Uterus (tissue), 4 donors: ENCODE measurements around the gene COPA. TPM values are rescaled to one million over a fixed set of nuclear protein-coding genes. Genes with fewer than 3 reads are reported as not detected.

Experiments
- DNase-seq, 2 donors: peaks; one replicate each; pipeline ENCODE4 v3.0.0-alpha.2; 2019 to 2020
- H3K27ac ChIP-seq, 2 donors: fragments of 200-600 bp; sonication (generic); 1 replicate in 1 of 2; 2 replicates in 1 of 2; pipeline ENCODE4 v1.5.1; 2016 to 2018
- H3K27me3 ChIP-seq, 2 donors: fragments of 200-600 bp; sonication (generic); one replicate each; pipeline ENCODE4 v1.5.1; 2018 to 2019; ENCODE audit warnings: control low read depth in 1 of 2
- H3K36me3 ChIP-seq, 2 donors: fragments of 200-600 bp; sonication (generic); one replicate each; pipeline ENCODE4 v1.5.1; 2019; ENCODE audit warnings: control low read depth in 1 of 2
- H3K4me1 ChIP-seq, 2 donors: fragments of 200-600 bp; sonication (generic); one replicate each; pipeline ENCODE4 v1.5.1; 2018 to 2019; ENCODE audit warnings: control low read depth in 1 of 2
- H3K4me3 ChIP-seq, 2 donors: fragments of 200-600 bp; sonication (generic); 1 replicate in 1 of 2; 2 replicates in 1 of 2; pipeline ENCODE4 v1.5.1; 2018 to 2019; ENCODE audit warnings: mild to moderate bottlenecking in 1 of 2
- H3K9me3 ChIP-seq, 2 donors: fragments of 200-600 bp; sonication (generic); one replicate each; pipeline ENCODE4 v1.5.1; 2019; ENCODE audit warnings: control low read depth in 1 of 2
- CTCF ChIP-seq, 4 experiments: fragments of 200-600 bp in 2 of 4; fragments of 450-650 bp in 2 of 4; sonication (generic) in 2 of 4; IDR thresholded peaks; one replicate each; pipeline ENCODE4 v1.5.1; 2016 to 2019; ENCODE audit warnings: antibody characterized with exemption in 4 of 4, mild to moderate bottlenecking in 2 of 4, moderate library complexity in 1 of 4
- POLR2A ChIP-seq, 2 donors: fragments of 450-650 bp; IDR thresholded peaks; one replicate each; pipeline ENCODE4 v1.6.1; 2016; ENCODE audit warnings: antibody characterized with exemption in 2 of 2, mild to moderate bottlenecking in 1 of 2, moderate library complexity in 1 of 2
- intact Hi-C: fragments of 100-400 bp; cut with DNase I; formaldehyde crosslinking; loops from one replicate; pipeline ENCODE4 v1.15.1; 2023; ENCODE audit warnings: low total_unique reads
- total RNA-seq, 4 donors: library from RNA; depleted of rRNA in 3 of 4; stranded (reverse); fragments of >200 nt in 3 of 4; gene quantifications; one replicate each; pipeline versions ENCODE4 v1.1.0 to v1.2.4, GENCODE V29; 2014 to 2023
- donor health status: DM: yes; HTN: yes; CAD: no.

The COPA gene
- total RNA-seq, 4 donors from 2014 or later, result 71.2 to 211 (median 130) TPM

- H3K9me3 ChIP-seq, result peaks cover 0 to 5% of the 10 kb centered on the region in 2 donors
- intact Hi-C loops, result no loop called here
- no peaks in the 10 kb centered on the region for H3K27me3 ChIP-seq
- no peaks in the 10 kb centered on the region for H3K36me3 ChIP-seq
- no peak for DNase-seq
- H3K4me1 ChIP-seq, result no peaks in the 10 kb centered on the region
- H3K4me3 ChIP-seq, result no peak overlapping the region
- no peak for TF ChIP-seq CTCF (IDR thresholded peaks at IDR 0.05)
- TF ChIP-seq POLR2A (IDR thresholded peaks at IDR 0.05), result no peak
- H3K27ac ChIP-seq, result no peak overlapping the region
Measured at GRCh38 chr1:160315359-160315758, 27.7 kb downstream of the COPA start.

- Histone ChIP-seq H3K9me3 (no peaks in the 10 kb centered on the region), H3K27me3 (no peaks in the 10 kb centered on the region), H3K4me1 (no peaks in the 10 kb centered on the region), H3K4me3 (no peak overlapping the region), H3K36me3 (no peaks in the 10 kb centered on the region), H3K27ac (no peak overlapping the region)
- TF ChIP-seq POLR2A (IDR thresholded peaks at IDR 0.05), result no peak
- TF ChIP-seq CTCF (IDR thresholded peaks at IDR 0.05), result no peak
- intact Hi-C loops, result no loop called here
- no peak for DNase-seq
Measured at GRCh38 chr1:160309571-160309970, 33.5 kb downstream of the COPA start.

GRCh38 chr1:160309185-160309557, 33.9 kb downstream of the COPA start:
- no peak for TF ChIP-seq CTCF (IDR thresholded peaks at IDR 0.05)
- no peak for TF ChIP-seq POLR2A (IDR thresholded peaks at IDR 0.05)
- no peaks in the 10 kb centered on the region for H3K9me3 ChIP-seq
- no peaks in the 10 kb centered on the region for H3K4me1 ChIP-seq
- DNase-seq, result no peak
- H3K36me3 ChIP-seq, result no peaks in the 10 kb centered on the region
- intact Hi-C loops, result no loop called here
- no peaks in the 10 kb centered on the region for H3K27me3 ChIP-seq
- H3K4me3 ChIP-seq, result no peak overlapping the region
- H3K27ac ChIP-seq, result no peak overlapping the region

GRCh38 chr1:160308451-160309184, 34.4 kb downstream of the COPA start:
- Histone ChIP-seq H3K4me1 (no peaks in the 10 kb centered on the region), H3K27ac (no peak overlapping the region), H3K4me3 (no peak overlapping the region), H3K36me3 (no peaks in the 10 kb centered on the region), H3K9me3 (no peaks in the 10 kb centered on the region), H3K27me3 (no peaks in the 10 kb centered on the region)
- DNase-seq, result no peak
- TF ChIP-seq POLR2A (IDR thresholded peaks at IDR 0.05) (no peak), CTCF (IDR thresholded peaks at IDR 0.05) (no peak)
- intact Hi-C loops, result no loop called here

- Histone ChIP-seq H3K36me3 (no peaks in the 10 kb centered on the region), H3K27me3 (no peaks in the 10 kb centered on the region), H3K9me3 (no peaks in the 10 kb centered on the region), H3K4me3 (no peak overlapping the region), H3K27ac (no peak overlapping the region), H3K4me1 (no peaks in the 10 kb centered on the region)
- DNase-seq, result no peak
- intact Hi-C loops, result no loop called here
- TF ChIP-seq POLR2A (IDR thresholded peaks at IDR 0.05) (no peak), CTCF (IDR thresholded peaks at IDR 0.05) (no peak)
Measured at GRCh38 chr1:160307118-160307791, 35.8 kb downstream of the COPA start.
